Esophagus (tissue), 2 donors: ENCODE results near the gene CACNA1D. TPM values are rescaled to one million over a fixed set of nuclear protein-coding genes. Genes with fewer than 3 reads are reported as not detected.

Experiments
- H3K27ac ChIP-seq, 2 donors: one replicate each; pipeline ENCODE4 v1.5.1; 2013; ENCODE audit warnings: low read depth in 2 of 2, mild to moderate bottlenecking in 2 of 2, inconsistent platforms in 1 of 2, low read length in 1 of 2, moderate library complexity in 1 of 2
- H3K27me3 ChIP-seq, 2 donors: one replicate each; pipeline ENCODE4 v1.6.1; 2013; ENCODE audit warnings: low read length in 2 of 2, control low read depth in 1 of 2, mild to moderate bottlenecking in 1 of 2; ENCODE audit not compliant: insufficient read depth in 2 of 2, control insufficient read depth in 1 of 2
- H3K36me3 ChIP-seq, 2 donors: one replicate each; pipeline ENCODE4 v1.6.1; 2013; ENCODE audit warnings: low read length in 1 of 2; ENCODE audit not compliant: control insufficient read depth in 2 of 2, insufficient read depth in 2 of 2
- H3K4me1 ChIP-seq, 2 donors: one replicate each; pipeline ENCODE4 v1.6.1; 2013; ENCODE audit warnings: low read length in 1 of 2; ENCODE audit not compliant: control insufficient read depth in 2 of 2, insufficient read depth in 2 of 2
- H3K4me3 ChIP-seq, 2 donors: one replicate each; pipeline ENCODE4 v1.5.1; 2013; ENCODE audit warnings: low read length in 2 of 2, mild to moderate bottlenecking in 2 of 2, low read depth in 1 of 2, moderate library complexity in 1 of 2
- H3K9me3 ChIP-seq, 2 donors: one replicate each; pipeline ENCODE4 v1.6.1; 2013; ENCODE audit warnings: mild to moderate bottlenecking in 2 of 2, low read depth in 1 of 2, low read length in 1 of 2, moderate library complexity in 1 of 2; ENCODE audit not compliant: control insufficient read depth in 2 of 2, insufficient read depth in 1 of 2
- WGBS, 2 donors: extraction: QIAGEN DNeasy Blood & Tissue Kit; methylation state at CpG; one replicate each; pipeline ENCODE4 v1.1.7; 2013; 5-methylcytosine and 5-hydroxymethylcytosine counted together
- polyA plus RNA-seq, 2 donors: library from polyadenylated mRNA; stranded (reverse); fragments of 200-250 nt; gene quantifications; one replicate each; pipeline ENCODE4 v1.2.3, GENCODE V29; 2013
- donor health status: healthy with polysubstance abuse.
- donor health status: Bipolar disorder and iron deficiency.

CACNA1D gene
- polyA plus RNA-seq, 2 donors: 0.38 to 0.61 TPM

- Histone ChIP-seq H3K36me3 (no peaks in the 10 kb centered on the region), H3K27me3 (no peaks in the 10 kb centered on the region), H3K9me3 (peaks cover 2 to 5% of the 10 kb centered on the region in 2 donors), H3K27ac (no peak overlapping the region), H3K4me1 (no peaks in the 10 kb centered on the region), H3K4me3 (no peak overlapping the region)
- WGBS, 2 donors: 81 to 84% methylated on average over 12 of the region's 12 CpGs
Observed at GRCh38 chr3:53665608-53666425, 171.4 kb downstream of the CACNA1D start.

GRCh38 chr3:53668872-53669271, 174.5 kb downstream of the CACNA1D start:
- Histone ChIP-seq H3K27ac (no peak overlapping the region), H3K36me3 (no peaks in the 10 kb centered on the region), H3K4me3 (no peak overlapping the region), H3K27me3 (no peaks in the 10 kb centered on the region), H3K4me1 (no peaks in the 10 kb centered on the region), H3K9me3 (peaks cover 0 to 3% of the 10 kb centered on the region in 2 donors)
- 53 to 60% methylated on average over 2 of the region's 2 CpGs for WGBS, 2 donors

GRCh38 chr3:53670721-53671120, 176.3 kb downstream of the CACNA1D start:
- Histone ChIP-seq H3K4me3 (no peak overlapping the region), H3K36me3 (no peaks in the 10 kb centered on the region), H3K27ac (no peak overlapping the region), H3K27me3 (no peaks in the 10 kb centered on the region), H3K4me1 (no peaks in the 10 kb centered on the region), H3K9me3 (no peaks in the 10 kb centered on the region)
- 67 to 80% methylated on average over 3 of the region's 3 CpGs for WGBS, 2 donors

- no peak overlapping the region for H3K4me3 ChIP-seq
- H3K4me1 ChIP-seq: no peaks in the 10 kb centered on the region
- H3K27ac ChIP-seq: no peak overlapping the region
- no peaks in the 10 kb centered on the region for H3K36me3 ChIP-seq
- 65 to 72% methylated on average over 5 of the region's 5 CpGs for WGBS, 2 donors
- H3K9me3 ChIP-seq: no peaks in the 10 kb centered on the region
- no peaks in the 10 kb centered on the region for H3K27me3 ChIP-seq
Observed at GRCh38 chr3:53671192-53671960, 177.0 kb downstream of the CACNA1D start.

- Histone ChIP-seq H3K36me3 (no peaks in the 10 kb centered on the region), H3K4me1 (no peaks in the 10 kb centered on the region)
- 47 to 59% methylated on average over 1 of the region's 1 CpG for WGBS, 2 donors
Observed at GRCh38 chr3:53671961-53672299, 177.5 kb downstream of the CACNA1D start.

GRCh38 chr3:53672981-53673380, 178.6 kb downstream of the CACNA1D start:
- H3K4me3 ChIP-seq: no peak overlapping the region
- H3K9me3 ChIP-seq: no peaks in the 10 kb centered on the region
- H3K27me3 ChIP-seq: no peaks in the 10 kb centered on the region
- no peaks in the 10 kb centered on the region for H3K4me1 ChIP-seq
- 56 to 60% methylated on average over 5 of the region's 5 CpGs for WGBS, 2 donors
- H3K27ac ChIP-seq: no peak overlapping the region
- no peaks in the 10 kb centered on the region for H3K36me3 ChIP-seq

More at GRCh38 chr3:53671961-53672299, 177.5 kb downstream of the CACNA1D start:
- Histone ChIP-seq H3K27me3 (no peaks in the 10 kb centered on the region), H3K27ac (no peak overlapping the region), H3K9me3 (no peaks in the 10 kb centered on the region), H3K4me3 (no peak overlapping the region)

- H3K4me3 ChIP-seq: no peak overlapping the region
- 68 to 70% methylated on average over 10 of the region's 10 CpGs for WGBS, 2 donors
- H3K4me1 ChIP-seq: no peaks in the 10 kb centered on the region
- no peaks in the 10 kb centered on the region for H3K27me3 ChIP-seq
- no peak overlapping the region for H3K27ac ChIP-seq
- H3K36me3 ChIP-seq: no peaks in the 10 kb centered on the region
- no peaks in the 10 kb centered on the region for H3K9me3 ChIP-seq
Observed at GRCh38 chr3:53673722-53674350, 179.4 kb downstream of the CACNA1D start.

- Histone ChIP-seq H3K27me3 (no peaks in the 10 kb centered on the region), H3K36me3 (no peaks in the 10 kb centered on the region), H3K27ac (no peak overlapping the region), H3K4me3 (no peak overlapping the region), H3K9me3 (no peaks in the 10 kb centered on the region), H3K4me1 (no peaks in the 10 kb centered on the region)
- 83 to 85% methylated on average over 8 of the region's 8 CpGs for WGBS, 2 donors
Observed at GRCh38 chr3:53674582-53674981, 180.2 kb downstream of the CACNA1D start.

- no peaks in the 10 kb centered on the region for H3K36me3 ChIP-seq
- WGBS, 2 donors: 86 to 88% methylated on average over 15 of the region's 15 CpGs
- no peak overlapping the region for H3K27ac ChIP-seq
- H3K4me1 ChIP-seq: no peaks in the 10 kb centered on the region
- H3K9me3 ChIP-seq: no peaks in the 10 kb centered on the region
- H3K4me3 ChIP-seq: no peak overlapping the region
- no peaks in the 10 kb centered on the region for H3K27me3 ChIP-seq
Observed at GRCh38 chr3:53675022-53675697, 180.7 kb downstream of the CACNA1D start.
